Ishikawa (cell line): ENCODE results near the gene AP5S1.

Experiments
- EP300 ChIP-seq: IDR thresholded peaks from 2 replicates; pipeline ENCODE4 v1.6.1; 2012; ENCODE audit warnings: borderline replicate concordance
- RAD21 ChIP-seq: IDR thresholded peaks from 2 replicates; pipeline ENCODE4 v1.6.1; 2012; ENCODE audit warnings: low read depth
- TF ChIP-seq, protein P1 (sequence below): IDR thresholded peaks from 2 replicates; pipeline ENCODE4 v1.6.1; 2012
- TF ChIP-seq, protein P2 (sequence below): IDR thresholded peaks from 2 replicates; pipeline ENCODE4 v1.6.1; 2012; ENCODE audit warnings: low read depth, mild to moderate bottlenecking
- TF ChIP-seq, protein P3 (sequence below): IDR thresholded peaks from 2 replicates; pipeline ENCODE4 v1.6.1; 2012

DNA sequence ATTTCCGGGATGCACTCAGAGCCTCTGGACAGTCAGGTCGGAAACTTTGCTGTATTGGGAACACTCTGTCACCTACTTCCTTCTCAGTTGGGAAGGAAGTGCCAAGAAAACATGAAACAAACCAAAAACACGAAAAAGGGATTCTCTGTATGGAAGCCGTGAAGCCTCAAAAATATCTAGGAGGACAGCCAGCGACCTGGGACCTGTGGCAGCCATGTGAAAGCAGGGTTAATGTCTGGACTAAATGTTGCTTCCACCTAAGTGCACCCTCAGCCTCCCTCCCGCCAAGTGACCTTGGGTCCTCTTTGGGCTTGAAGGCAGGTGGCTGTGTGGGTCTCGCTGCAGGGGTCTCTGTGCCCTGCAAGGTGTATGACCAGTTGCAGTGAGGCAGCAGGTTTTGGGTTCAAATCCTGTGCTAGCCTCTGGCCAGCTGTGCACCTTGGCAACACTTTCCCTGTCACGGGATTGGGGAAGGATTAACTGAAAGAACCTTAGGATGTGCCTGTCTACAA is 27.1 kb downstream of the AP5S1 start:
- TF ChIP-seq, protein P1, sequence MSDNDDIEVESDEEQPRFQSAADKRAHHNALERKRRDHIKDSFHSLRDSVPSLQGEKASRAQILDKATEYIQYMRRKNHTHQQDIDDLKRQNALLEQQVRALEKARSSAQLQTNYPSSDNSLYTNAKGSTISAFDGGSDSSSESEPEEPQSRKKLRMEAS: no peak
- no peak for TF ChIP-seq RAD21
- TF ChIP-seq EP300: no peak
- TF ChIP-seq, protein P2, sequence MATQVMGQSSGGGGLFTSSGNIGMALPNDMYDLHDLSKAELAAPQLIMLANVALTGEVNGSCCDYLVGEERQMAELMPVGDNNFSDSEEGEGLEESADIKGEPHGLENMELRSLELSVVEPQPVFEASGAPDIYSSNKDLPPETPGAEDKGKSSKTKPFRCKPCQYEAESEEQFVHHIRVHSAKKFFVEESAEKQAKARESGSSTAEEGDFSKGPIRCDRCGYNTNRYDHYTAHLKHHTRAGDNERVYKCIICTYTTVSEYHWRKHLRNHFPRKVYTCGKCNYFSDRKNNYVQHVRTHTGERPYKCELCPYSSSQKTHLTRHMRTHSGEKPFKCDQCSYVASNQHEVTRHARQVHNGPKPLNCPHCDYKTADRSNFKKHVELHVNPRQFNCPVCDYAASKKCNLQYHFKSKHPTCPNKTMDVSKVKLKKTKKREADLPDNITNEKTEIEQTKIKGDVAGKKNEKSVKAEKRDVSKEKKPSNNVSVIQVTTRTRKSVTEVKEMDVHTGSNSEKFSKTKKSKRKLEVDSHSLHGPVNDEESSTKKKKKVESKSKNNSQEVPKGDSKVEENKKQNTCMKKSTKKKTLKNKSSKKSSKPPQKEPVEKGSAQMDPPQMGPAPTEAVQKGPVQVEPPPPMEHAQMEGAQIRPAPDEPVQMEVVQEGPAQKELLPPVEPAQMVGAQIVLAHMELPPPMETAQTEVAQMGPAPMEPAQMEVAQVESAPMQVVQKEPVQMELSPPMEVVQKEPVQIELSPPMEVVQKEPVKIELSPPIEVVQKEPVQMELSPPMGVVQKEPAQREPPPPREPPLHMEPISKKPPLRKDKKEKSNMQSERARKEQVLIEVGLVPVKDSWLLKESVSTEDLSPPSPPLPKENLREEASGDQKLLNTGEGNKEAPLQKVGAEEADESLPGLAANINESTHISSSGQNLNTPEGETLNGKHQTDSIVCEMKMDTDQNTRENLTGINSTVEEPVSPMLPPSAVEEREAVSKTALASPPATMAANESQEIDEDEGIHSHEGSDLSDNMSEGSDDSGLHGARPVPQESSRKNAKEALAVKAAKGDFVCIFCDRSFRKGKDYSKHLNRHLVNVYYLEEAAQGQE: no peak
- TF ChIP-seq, protein P3, sequence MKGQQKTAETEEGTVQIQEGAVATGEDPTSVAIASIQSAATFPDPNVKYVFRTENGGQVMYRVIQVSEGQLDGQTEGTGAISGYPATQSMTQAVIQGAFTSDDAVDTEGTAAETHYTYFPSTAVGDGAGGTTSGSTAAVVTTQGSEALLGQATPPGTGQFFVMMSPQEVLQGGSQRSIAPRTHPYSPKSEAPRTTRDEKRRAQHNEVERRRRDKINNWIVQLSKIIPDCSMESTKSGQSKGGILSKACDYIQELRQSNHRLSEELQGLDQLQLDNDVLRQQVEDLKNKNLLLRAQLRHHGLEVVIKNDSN: no peak
